ENCODE results near the gene CCDC60.

CCDC60 gene

DNA sequence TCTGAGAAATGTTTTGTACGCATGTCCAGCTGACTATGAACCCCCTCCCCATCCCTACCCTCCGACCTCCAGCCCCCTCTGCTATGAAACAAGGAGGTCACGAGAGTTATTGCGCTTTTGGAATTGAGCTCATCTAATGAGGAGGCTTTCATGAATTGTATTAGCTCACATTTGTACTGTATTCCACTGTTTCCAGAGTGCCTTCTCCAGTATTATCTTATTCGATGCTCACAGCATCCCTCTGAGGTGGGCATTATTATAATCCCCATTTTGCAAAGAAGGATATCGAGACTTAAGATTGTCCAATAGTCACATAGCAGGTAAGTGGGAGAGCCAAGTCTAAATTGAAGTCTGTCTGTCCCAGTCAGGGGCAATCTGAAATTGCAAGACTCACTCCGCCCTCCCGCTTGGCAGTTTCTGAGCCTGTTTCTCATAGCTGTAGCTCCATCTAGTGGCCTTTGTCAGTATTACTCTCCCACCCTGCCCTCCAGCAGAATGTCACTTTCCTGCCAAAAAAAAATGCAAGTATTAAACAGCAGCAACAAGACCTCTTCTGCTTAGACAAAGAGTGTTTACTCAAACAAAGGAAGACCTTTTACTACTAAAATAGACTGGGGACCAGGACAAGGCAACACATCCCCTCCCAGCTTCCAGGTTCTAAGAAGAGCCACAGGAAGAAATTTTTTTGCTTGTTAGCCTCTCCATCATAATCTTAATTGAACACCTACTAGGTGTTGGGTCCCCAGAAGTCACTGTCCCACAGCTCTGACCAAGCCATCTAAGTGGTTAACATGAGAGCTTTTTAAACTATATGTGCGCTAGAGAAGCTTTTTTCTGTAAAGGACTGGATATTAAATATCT lies 210.5 kb downstream of the CCDC60 start:
- DNase-seq (ENCODE audit: low read depth) = peak; percentile 21

DNA sequence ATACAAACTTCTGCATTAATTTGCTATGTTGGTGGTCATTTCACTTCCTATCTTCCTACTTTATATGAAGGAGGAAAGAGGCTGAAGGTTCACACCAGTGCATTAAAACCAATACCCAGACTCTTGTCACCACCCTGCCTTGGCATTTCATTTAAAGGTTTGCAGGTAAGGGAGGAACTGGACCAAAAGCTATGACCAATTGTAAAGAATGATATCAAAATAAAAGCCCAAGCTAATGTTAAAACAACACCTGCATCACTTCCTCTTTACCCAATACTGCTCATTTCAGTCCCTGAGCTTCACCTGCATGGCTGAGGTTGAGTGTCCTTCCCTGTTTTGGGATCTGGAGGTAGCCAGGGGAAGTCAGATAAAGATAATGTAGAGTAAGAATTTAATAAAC lies 211.8 kb downstream of the CCDC60 start:
- DNase-seq (ENCODE audit: low read depth) = no peak

DNA sequence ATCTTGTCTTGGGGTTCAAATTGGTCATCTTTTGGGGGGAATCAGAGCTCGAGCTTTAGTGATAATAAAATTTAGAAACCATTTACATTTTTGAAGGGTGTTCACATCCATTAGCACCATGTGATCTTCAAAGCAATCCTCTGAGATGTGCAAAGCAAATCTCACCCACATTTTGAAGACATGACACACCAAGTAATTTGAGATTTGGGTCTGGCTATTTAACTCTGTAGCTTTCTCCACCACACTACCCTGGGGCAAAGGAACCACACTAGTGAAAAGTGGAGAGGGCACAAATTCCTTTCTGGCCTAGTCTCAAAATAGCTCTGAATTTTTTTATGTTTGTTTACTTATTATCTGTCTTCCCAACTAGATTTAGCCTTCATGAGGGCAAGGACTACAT lies 212.5 kb downstream of the CCDC60 start:
- DNase-seq (ENCODE audit: low read depth) = no peak

DNA sequence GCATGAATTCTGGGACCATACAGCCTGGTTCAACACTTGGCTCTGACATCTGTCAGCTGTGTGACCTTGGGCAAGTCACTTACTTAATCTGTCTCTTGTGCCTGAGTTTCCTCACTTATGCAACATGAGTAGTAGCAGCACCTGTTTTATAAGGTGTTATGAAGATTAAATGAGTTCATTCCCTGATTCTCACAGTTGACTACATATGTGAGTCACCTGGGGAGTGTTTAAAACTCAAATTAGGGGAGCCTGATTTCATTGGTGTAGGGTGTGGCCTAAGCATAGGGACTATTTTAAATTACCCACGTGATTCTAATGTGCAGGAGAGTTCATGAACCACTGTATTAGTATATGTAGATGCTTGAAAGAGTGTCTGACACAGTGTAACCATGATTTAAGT lies 222.3 kb downstream of the CCDC60 start:
- DNase-seq (ENCODE audit: low read depth) = no peak

DNA sequence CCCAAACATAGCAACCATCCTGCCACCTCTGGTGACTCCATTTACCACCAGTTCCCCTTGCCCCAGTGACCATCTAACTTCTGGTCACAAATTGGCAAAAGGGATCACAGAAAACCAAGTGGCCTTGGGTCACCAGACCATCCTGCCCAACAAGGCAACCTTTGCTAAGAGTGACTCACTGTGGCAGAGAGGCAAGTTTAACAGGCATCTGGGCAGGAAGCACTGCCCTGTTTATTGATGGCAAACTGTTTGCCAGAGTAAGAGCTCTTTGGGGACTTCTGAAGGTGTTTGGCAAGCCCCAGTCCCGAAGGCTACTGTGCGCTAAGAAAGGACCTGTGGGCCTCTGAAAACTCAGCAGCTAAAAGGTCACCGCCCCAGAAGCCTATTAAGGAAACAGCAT lies 230.9 kb downstream of the CCDC60 start:
- DNase-seq (ENCODE audit: low read depth) = no peak

DNA sequence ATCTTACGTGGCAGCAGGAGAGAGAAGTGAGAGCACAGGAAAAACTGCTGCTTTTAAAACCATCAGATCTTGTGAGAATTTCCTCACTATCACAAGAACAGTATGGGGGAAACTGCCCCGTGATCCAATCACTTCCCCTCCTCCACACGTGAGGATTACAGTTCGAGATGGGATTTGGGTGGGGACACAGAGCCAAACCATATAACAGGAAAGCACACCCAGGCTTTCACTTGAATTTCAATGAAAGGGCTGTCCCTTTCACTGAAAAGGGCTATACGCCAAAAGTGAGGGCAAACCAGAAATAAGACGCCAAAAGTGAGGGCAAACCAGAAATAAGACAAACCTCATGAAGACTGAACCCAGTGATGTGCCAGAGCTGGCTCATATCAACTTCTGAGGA lies 236.2 kb downstream of the CCDC60 start:
- DNase-seq (ENCODE audit: low read depth) = no peak

DNA sequence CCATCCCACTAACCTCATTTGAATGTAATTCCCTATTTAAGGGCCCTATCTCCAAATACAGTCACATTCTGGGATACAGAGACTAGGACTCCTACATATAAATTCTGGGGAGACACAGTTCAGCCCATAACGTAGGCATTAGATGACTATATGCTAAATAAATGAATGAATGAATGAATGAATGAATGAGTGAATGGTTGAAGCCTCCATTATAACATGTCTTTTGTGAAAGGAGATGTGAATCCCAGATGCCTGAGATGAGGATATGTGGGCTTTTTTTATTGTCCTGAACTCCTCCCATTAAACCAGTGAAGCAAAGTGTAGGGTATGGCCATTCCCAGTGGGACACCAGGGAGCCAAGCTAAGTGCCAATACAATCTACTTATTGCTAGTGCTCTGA lies 238.6 kb downstream of the CCDC60 start:
- no peak for DNase-seq (ENCODE audit: low read depth)

DNA sequence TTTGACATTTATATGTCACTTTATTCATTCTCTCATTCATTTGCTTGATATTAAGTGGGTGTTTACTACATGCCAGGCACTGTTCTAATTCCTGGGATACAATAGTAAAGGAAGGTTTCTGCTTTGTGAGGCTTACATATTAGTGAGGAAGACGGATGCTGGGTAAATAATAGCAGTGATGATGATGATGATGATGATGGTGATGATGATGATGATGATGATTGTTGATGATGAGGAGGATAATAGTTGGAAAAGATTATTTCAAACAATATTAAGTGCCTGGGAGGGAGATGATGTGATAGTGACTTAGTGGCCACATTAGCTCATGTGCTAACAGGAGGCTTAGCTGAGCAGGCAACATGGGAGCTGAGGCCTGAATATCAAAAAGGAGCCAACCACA lies 239.7 kb downstream of the CCDC60 start:
- DNase-seq (ENCODE audit: low read depth) = no peak

DNA sequence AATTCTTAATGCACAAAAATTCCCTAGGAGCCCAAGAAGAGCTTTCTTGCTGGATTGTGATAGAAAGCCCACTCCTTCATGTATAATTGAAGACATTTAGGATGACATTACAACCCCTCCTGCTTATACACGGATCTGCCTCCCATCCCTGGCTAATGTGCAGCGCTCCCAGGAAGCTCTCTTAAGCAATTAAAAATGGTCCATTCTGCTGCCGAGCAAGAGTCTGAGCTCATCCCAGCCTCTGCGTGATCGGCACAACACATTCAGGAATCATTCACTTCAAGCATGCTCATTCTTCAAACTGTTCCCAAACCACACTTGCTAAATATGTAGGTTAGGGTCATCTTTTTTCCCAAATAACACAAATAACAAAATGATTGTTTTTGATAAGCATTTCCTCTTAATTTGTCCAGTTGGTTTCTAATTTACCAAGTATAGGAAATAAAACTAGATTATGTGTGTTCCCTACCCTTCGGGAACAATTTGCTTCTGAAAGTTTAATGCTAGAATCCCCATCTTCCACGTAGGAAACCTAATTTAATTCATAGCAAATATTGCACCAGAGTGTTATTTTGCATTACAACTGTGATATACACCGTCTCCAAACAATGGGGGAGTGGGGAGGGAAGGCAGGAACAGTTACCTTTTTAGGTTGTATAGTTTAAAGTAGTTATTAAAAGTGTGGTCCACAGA lies 241.7 kb downstream of the CCDC60 start:
- DNase-seq (ENCODE audit: low read depth) = no peak

DNA sequence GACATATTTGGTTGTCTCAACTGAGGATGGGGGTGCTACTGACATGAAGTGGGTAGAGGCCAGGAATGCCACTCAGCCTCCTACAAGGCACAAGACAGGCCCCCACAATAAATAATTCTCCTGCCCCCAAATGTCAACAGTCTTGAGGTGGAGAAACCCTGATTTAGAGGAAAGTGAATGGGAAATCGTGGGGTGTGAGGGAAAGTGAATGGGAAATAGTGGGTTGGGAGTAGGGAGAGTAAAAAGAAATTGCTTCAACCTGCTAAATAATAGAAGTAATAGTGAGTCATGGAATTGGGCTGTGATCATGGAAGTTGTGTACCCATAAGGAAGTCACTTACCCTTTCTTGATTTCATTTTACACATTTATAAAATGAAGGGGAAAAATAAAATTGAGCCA lies 242.4 kb downstream of the CCDC60 start:
- DNase-seq (ENCODE audit: low read depth) = no peak

DNA sequence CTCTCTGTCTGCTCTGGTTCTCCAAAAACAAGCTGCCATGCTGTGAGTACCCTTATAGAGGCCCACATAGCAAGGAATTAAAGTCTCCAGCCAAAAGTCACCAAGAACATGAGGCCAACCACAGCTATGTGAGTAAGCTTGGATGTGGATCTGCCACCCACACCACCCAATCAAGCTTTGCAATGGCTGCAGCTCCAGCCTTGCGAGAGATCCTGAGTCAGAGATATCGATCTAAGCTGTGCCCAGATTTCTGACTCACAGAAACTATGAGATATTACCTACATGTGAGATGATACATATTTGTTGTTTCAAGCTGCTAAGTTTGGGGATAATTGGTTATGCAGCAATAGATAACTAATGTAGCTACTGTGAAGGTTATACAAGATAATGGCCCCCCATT lies 243.6 kb downstream of the CCDC60 start:
- no peak for DNase-seq (ENCODE audit: low read depth)

DNA sequence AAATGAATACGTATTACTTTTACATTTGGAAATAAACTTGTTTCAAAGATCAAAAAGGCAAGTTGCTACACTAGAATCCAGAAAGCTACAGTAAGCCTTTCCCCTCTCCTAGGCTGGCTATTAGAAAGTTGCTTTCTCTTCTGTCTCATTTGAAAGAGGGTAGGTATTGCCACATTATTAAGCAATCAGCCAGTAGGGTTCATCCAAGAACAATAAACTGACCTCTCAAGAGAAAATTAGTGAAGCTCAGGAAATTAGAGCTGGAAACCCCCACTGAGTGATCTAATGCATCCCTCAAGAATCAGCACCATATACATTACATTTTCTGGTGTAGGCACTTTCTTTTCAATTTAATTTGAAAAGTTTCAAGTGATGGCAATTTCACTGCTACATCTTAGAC lies 254.6 kb downstream of the CCDC60 start:
- no peak for DNase-seq (ENCODE audit: low read depth)

DNA sequence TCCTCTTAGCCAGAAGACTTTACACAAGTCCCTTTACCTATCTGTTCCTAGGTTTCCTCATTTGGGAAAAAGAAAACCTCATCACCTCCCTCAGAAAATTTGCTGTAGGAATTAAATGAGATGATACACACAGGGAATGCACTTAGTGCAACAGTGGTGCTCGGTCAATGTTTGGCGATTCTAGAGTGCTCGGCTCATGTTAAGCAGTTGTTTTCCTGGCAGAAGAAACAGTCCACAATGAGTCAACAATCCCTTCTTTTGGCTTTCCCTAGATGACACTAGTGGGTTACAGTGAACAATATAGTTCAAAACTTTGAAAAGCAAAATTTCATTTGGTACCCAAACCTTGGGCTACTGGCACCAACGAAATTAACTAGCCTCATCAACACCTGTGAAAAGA lies 255.1 kb downstream of the CCDC60 start:
- no peak for DNase-seq (ENCODE audit: low read depth)
